Fibroblast of lung (primary cell): ENCODE data around the gene RCL1.
"Not testable (repeated sequence)": the region's sequence is repeated elsewhere in the genome, so short reads cannot be mapped to it uniquely, and the experiment has no call there.

Experiments
- CTCF ChIP-seq, 2 donors: IDR thresholded peaks in 1 of 2; conservative IDR thresholded peaks in 1 of 2; 1 replicate in 1 of 2; 2 replicates in 1 of 2; pipeline ENCODE4 v1.5.1; 2011 to 2012; ENCODE audit warnings: low read length in 2 of 2, control low read depth in 1 of 2, inconsistent platforms in 1 of 2, low read depth in 1 of 2, mild to moderate bottlenecking in 1 of 2
- EZH2 ChIP-seq: IDR thresholded peaks from 2 replicates; pipeline ENCODE4 v1.5.1; 2012; ENCODE audit warnings: low read length, control low read depth, mild to moderate bottlenecking; ENCODE audit errors: missing control alignments

- TF ChIP-seq CTCF (conservative IDR thresholded peaks at IDR 0.05 in 1 of 2, IDR thresholded peaks at IDR 0.05 in 1 of 2; ENCODE audit: low read depth in 1 of 2, low read length in 2 of 2); EZH2: not testable (repeated sequence)
These were observed 9.6 kb upstream of the RCL1 start for GRCh38 chr9:4783191-4783590.
